HepG2 (cell line): Measurements from ENCODE around the gene ADAR. TPM values are rescaled to one million over a fixed set of nuclear protein-coding genes. Genes with fewer than 3 reads are reported as not detected.

Experiments
- GABPB1 ChIP-seq: IDR thresholded peaks from 2 replicates; pipeline ENCODE4 v1.6.1; 2016; ENCODE audit warnings: mild to moderate bottlenecking, missing genetic modification reagents, moderate library complexity, missing compliant biosample characterization
- HDAC2 ChIP-seq: sonication (generic); formaldehyde crosslinking; IDR thresholded peaks from 2 replicates; pipeline ENCODE4 v1.4.0; 2020; ENCODE audit warnings: missing genetic modification reagents
- HHEX ChIP-seq: IDR thresholded peaks from 2 replicates; pipeline ENCODE4 v1.6.1; 2016; ENCODE audit warnings: control low read depth
- PCBP2 ChIP-seq: fragments of 200-400 bp; formaldehyde crosslinking; optimal IDR thresholded peaks from 2 replicates; pipeline ENCODE3; 2018; ENCODE audit warnings: low read length, low read depth; ENCODE audit not compliant: poor library complexity, severe bottlenecking
- RFX1 ChIP-seq: fragments of 450-650 bp; IDR thresholded peaks from 2 replicates; pipeline ENCODE4 v1.6.1; 2017
- SMAD1 ChIP-seq: sonication (generic); formaldehyde crosslinking; IDR thresholded peaks from 2 replicates; pipeline ENCODE4 v1.4.0; 2020; ENCODE audit warnings: missing genetic modification reagents, low read depth, mild to moderate bottlenecking, borderline replicate concordance
- TOPORS ChIP-seq: sonication (generic); formaldehyde crosslinking; IDR thresholded peaks from 2 replicates; pipeline ENCODE4 v1.8.0; 2023; ENCODE audit warnings: mild to moderate bottlenecking, missing genetic modification reagents
- TSC22D2 ChIP-seq: sonication (generic); formaldehyde crosslinking; IDR thresholded peaks from 2 replicates; pipeline ENCODE4 v1.5.1; 2020; ENCODE audit warnings: missing genetic modification reagents, mild to moderate bottlenecking, borderline replicate concordance
- ZBTB8A ChIP-seq: sonication (generic); formaldehyde crosslinking; IDR thresholded peaks from 2 replicates; pipeline ENCODE4 v1.4.0; 2020; ENCODE audit warnings: mild to moderate bottlenecking, low read depth, missing genetic modification reagents, borderline replicate concordance
- ZMAT3 ChIP-seq: sonication (generic); formaldehyde crosslinking; conservative IDR thresholded peaks from 2 replicates; pipeline ENCODE4 v1.7.0; 2021; ENCODE audit warnings: missing genetic modification reagents
- ZNF335 ChIP-seq: sonication (generic); formaldehyde crosslinking; IDR thresholded peaks from 2 replicates; pipeline ENCODE4 v1.4.0; 2020; ENCODE audit warnings: missing genetic modification reagents
- ZNF510 ChIP-seq: sonication (generic); formaldehyde crosslinking; IDR thresholded peaks from 2 replicates; pipeline ENCODE4 v1.4.0; 2020; ENCODE audit warnings: low read depth, mild to moderate bottlenecking, missing genetic modification reagents
- ZNF709 ChIP-seq: sonication (generic); formaldehyde crosslinking; IDR thresholded peaks from 2 replicates; pipeline ENCODE4 v1.5.0; 2020; ENCODE audit warnings: mild to moderate bottlenecking, missing genetic modification reagents
- ZNF780A ChIP-seq: sonication (generic); formaldehyde crosslinking; IDR thresholded peaks from 2 replicates; pipeline ENCODE4 v1.8.0; 2022; ENCODE audit warnings: mild to moderate bottlenecking, missing genetic modification reagents, moderate library complexity
- ZNF788 ChIP-seq: sonication (generic); formaldehyde crosslinking; IDR thresholded peaks from 2 replicates; pipeline ENCODE4 v1.5.0; 2020; ENCODE audit warnings: mild to moderate bottlenecking, missing genetic modification reagents, borderline replicate concordance
- polyA plus RNA-seq, 8 experiments: library from polyadenylated mRNA; depleted of rRNA in 3 of 8; stranded (reverse) in 7 of 8; unstranded in 1 of 8; fragments of >200 nt; fragmentation: Illumina TruSeq in 4 of 8; extraction: Trizol in 4 of 8; gene quantifications; 2 replicates each; pipeline versions ENCODE4 v1.2.1 to v1.2.3, GENCODE V29; 2011 to 2016; ENCODE audit warnings: low read depth in 4 of 8, missing spikeins in 1 of 8, mixed read lengths in 1 of 8; ENCODE audit not compliant: insufficient read depth in 1 of 8
- total RNA-seq, 5 experiments: library from RNA; depleted of rRNA; stranded (reverse); fragments of >200 nt; fragmentation: Illumina TruSeq; extraction: Trizol; gene quantifications; 2 replicates each; pipeline ENCODE4 v1.2.3, GENCODE V29; 2016; ENCODE audit warnings: low read depth in 1 of 5
- TF ChIP-seq, protein P1 (sequence below): sonication (generic); formaldehyde crosslinking; IDR thresholded peaks from 2 replicates; pipeline ENCODE4 v1.4.0; 2020; ENCODE audit warnings: missing genetic modification reagents
- TF ChIP-seq, protein P2 (sequence below): sonication (generic); formaldehyde crosslinking; IDR thresholded peaks from 2 replicates; pipeline ENCODE4 v1.4.0; 2020; ENCODE audit warnings: mild to moderate bottlenecking, missing genetic modification reagents
- TF ChIP-seq, protein P3 (sequence below): IDR thresholded peaks from 2 replicates; pipeline ENCODE4 v1.6.1; 2012; ENCODE audit warnings: inconsistent platforms
- TF ChIP-seq, protein P4 (sequence below), 2 experiments: fragments of 450-650 bp in 1 of 2; sonication (generic) in 1 of 2; formaldehyde crosslinking; IDR thresholded peaks; 2 replicates each; pipeline versions ENCODE4 v1.5.0 to v1.8.0; 2020 to 2022; ENCODE audit warnings: mild to moderate bottlenecking in 1 of 2, missing genetic modification reagents in 1 of 2

ADAR gene
- total and polyA plus RNA-seq, 2 of the 13 experiments (the other 11 are each of a cell fraction or from before 2014, with no cell fraction given), result 70.8 to 86.2 TPM

DNA sequence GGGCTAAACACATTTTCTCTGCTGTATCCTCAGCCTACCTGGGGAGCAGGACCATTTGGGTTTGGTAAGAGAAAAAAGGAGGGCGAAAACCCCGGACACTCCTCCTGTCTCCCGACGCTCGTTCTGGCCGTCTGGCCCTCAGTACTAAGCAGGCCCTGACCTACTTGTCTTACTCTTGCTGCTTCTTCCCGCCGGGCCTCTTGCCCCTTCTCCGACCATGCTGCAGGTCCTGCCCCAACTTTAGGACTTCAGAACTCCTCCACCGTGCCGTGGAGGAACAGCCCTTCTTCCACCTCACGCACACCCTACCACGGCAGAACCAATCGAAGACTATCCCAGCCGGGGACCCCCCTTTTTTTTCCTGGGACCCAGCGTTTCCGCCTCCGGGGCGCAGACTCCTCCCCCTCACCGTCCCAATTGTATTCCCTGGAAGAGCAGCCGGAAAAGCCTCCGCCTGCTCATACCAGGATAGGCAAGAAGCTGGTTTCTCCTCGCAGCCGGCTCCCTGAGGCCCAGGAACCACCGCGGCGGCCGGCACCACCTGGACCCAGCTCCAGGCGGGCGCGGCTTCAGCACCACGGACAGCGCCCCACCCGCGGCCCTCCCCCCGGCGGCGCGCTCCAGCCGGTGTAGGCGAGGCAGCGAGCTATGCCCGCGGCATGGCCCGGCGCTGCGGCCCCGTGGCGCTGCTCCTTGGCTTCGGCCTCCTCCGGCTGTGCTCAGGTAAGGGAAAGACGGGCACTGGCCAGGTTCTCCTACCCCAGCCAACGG lies 40.4 kb downstream of the ADAR start, which contains the start of gene CHRNB2 (continued):
- TF ChIP-seq RFX1 (no peak), ZNF335 (peak; percentile 65; the same call in 1 of the 2 replicates), HHEX (CRISPR knock-in tag) (no peak), ZBTB8A (CRISPR knock-in tag) (no peak), ZNF780A (peak; percentile 76), ZMAT3 (CRISPR knock-in tag) (peak; percentile 99), TOPORS (CRISPR knock-in tag) (peak; percentile 90), ZNF510 (CRISPR knock-in tag) (no peak), HDAC2 (peak; percentile 55; the same call in 1 of the 2 replicates), GABPB1 (peak; percentile 75; the same call in 1 of the 2 replicates), TSC22D2 (CRISPR knock-in tag) (peak; percentile 99), ZNF788 (CRISPR knock-in tag) (peak; percentile 89; the same call in 1 of the 2 replicates), ZNF709 (CRISPR knock-in tag) (peak; percentile 99), SMAD1 (CRISPR knock-in tag) (peak; percentile 77; the same call in 1 of the 2 replicates), PCBP2 (no peak)
- TF ChIP-seq, protein P1, sequence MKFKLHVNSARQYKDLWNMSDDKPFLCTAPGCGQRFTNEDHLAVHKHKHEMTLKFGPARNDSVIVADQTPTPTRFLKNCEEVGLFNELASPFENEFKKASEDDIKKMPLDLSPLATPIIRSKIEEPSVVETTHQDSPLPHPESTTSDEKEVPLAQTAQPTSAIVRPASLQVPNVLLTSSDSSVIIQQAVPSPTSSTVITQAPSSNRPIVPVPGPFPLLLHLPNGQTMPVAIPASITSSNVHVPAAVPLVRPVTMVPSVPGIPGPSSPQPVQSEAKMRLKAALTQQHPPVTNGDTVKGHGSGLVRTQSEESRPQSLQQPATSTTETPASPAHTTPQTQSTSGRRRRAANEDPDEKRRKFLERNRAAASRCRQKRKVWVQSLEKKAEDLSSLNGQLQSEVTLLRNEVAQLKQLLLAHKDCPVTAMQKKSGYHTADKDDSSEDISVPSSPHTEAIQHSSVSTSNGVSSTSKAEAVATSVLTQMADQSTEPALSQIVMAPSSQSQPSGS (CRISPR knock-in tag), result peak; percentile 64; the same call in 1 of the 2 replicates
- TF ChIP-seq, protein P2, sequence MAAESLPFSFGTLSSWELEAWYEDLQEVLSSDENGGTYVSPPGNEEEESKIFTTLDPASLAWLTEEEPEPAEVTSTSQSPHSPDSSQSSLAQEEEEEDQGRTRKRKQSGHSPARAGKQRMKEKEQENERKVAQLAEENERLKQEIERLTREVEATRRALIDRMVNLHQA (CRISPR knock-in tag), result no peak
- TF ChIP-seq, protein P3, sequence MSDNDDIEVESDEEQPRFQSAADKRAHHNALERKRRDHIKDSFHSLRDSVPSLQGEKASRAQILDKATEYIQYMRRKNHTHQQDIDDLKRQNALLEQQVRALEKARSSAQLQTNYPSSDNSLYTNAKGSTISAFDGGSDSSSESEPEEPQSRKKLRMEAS, result no peak
- TF ChIP-seq, protein P4, sequence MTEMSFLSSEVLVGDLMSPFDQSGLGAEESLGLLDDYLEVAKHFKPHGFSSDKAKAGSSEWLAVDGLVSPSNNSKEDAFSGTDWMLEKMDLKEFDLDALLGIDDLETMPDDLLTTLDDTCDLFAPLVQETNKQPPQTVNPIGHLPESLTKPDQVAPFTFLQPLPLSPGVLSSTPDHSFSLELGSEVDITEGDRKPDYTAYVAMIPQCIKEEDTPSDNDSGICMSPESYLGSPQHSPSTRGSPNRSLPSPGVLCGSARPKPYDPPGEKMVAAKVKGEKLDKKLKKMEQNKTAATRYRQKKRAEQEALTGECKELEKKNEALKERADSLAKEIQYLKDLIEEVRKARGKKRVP (CRISPR knock-in tag; IDR thresholded peaks at IDR 0.05), result peak in 1 of 2 experiments; percentile 74; a peak in 2 of 4 replicates
